SK-N-SH (cell line): Measurements from ENCODE around the gene FAM181A. TPM values are rescaled to one million over a fixed set of nuclear protein-coding genes. Genes with fewer than 3 reads are reported as not detected.

Experiments
- CTCF ChIA-PET: fragments of 300-600, 350-600 bp; formaldehyde crosslinking; extraction: SDS; loops from one replicate; lab custom pipeline; 2021; lab: Yijun Ruan, JAX
- POLR2A ChIA-PET: fragments of 350-600 bp; sonication (Branson Sonifier 250); formaldehyde crosslinking; extraction: SDS; loops from one replicate; lab custom pipeline; 2020; ENCODE audit warnings: antibody characterized with exemption, inconsistent platforms; lab: Yijun Ruan, JAX
- DNase-seq: peaks from one replicate; pipeline ENCODE4 v3.0.0; 2012
- H2AFZ ChIP-seq: fragments of 200-600 bp; sonication (generic); 2 replicates; pipeline ENCODE4 v1.8.1; 2016; ENCODE audit warnings: antibody characterized with exemption, mild to moderate bottlenecking, low read depth
- H3F3A ChIP-seq: fragments of 200-600 bp; sonication (generic); replicated peaks from 2 replicates; pipeline ENCODE3; 2016; ENCODE audit warnings: antibody characterized with exemption, mild to moderate bottlenecking; ENCODE audit not compliant: insufficient read depth
- H3K27ac ChIP-seq, 2 experiments: fragments of 200-500 bp in 1 of 2; fragments of 200-600 bp in 1 of 2; sonication (Bioruptor generic) in 1 of 2; sonication (generic), shearing (Covaris generic) in 1 of 2; 2 replicates each; pipeline versions ENCODE4 v1.5.1 to v1.6.1; 2014 to 2016; ENCODE audit warnings: low read depth in 2 of 2, inconsistent platforms in 1 of 2, low read length in 1 of 2, mild to moderate bottlenecking in 1 of 2, mixed read lengths in 1 of 2
- H3K27me3 ChIP-seq: fragments of 200-600 bp; sonication (generic), shearing (Covaris generic); 2 replicates; pipeline ENCODE4 v1.6.1; 2016; ENCODE audit warnings: mixed run types; ENCODE audit not compliant: insufficient read depth
- H3K36me3 ChIP-seq, 2 experiments: fragments of 200-500 bp in 1 of 2; fragments of 200-600 bp in 1 of 2; sonication (Bioruptor generic) in 1 of 2; sonication (generic) in 1 of 2; replicated peaks in 1 of 2; 2 replicates each; pipeline versions ENCODE3 to v1.5.1; 2014 to 2016; ENCODE audit warnings: low read length in 1 of 2, mild to moderate bottlenecking in 1 of 2; ENCODE audit not compliant: insufficient read depth in 2 of 2, control insufficient read depth in 1 of 2
- H3K4me1 ChIP-seq, 2 experiments: fragments of 200-500 bp in 1 of 2; fragments of 200-600 bp in 1 of 2; sonication (Bioruptor generic) in 1 of 2; sonication (generic), shearing (Covaris generic) in 1 of 2; 2 replicates each; pipeline versions ENCODE4 v1.5.1 to v1.6.1; 2014 to 2016; ENCODE audit warnings: low read depth in 1 of 2, low read length in 1 of 2, mixed run types in 1 of 2; ENCODE audit not compliant: insufficient read depth in 2 of 2, control insufficient read depth in 1 of 2
- H3K4me2 ChIP-seq: fragments of 200-600 bp; sonication (generic), shearing (Covaris generic); 2 replicates; pipeline ENCODE4 v1.6.1; 2017; ENCODE audit warnings: mixed run types
- H3K4me3 ChIP-seq, 2 experiments: fragments of 200-500 bp in 1 of 2; fragments of 200-600 bp in 1 of 2; sonication (Bioruptor generic) in 1 of 2; sonication (generic), shearing (Covaris generic) in 1 of 2; 2 replicates each; pipeline versions ENCODE4 v1.5.1 to v1.8.1; 2014 to 2016; ENCODE audit warnings: low read depth in 2 of 2, inconsistent platforms in 1 of 2, low read length in 1 of 2, mild to moderate bottlenecking in 1 of 2, mixed read lengths in 1 of 2, moderate library complexity in 1 of 2
- H3K79me2 ChIP-seq: fragments of 200-600 bp; sonication (generic); 2 replicates; pipeline ENCODE4 v1.8.1; 2017; ENCODE audit warnings: mild to moderate bottlenecking; ENCODE audit not compliant: insufficient read depth
- H3K9ac ChIP-seq: fragments of 200-600 bp; sonication (generic); 2 replicates; pipeline ENCODE4 v1.6.1; 2017; ENCODE audit warnings: mixed run types
- H3K9me2 ChIP-seq: fragments of 200-600 bp; sonication (generic); 2 replicates; pipeline ENCODE4 v1.6.1; 2017; ENCODE audit warnings: mixed run types
- H3K9me3 ChIP-seq: fragments of 200-600 bp; sonication (generic); 2 replicates; pipeline ENCODE4 v1.6.1; 2017; ENCODE audit warnings: mixed run types, mild to moderate bottlenecking, moderate library complexity
- H4K20me1 ChIP-seq: fragments of 200-600 bp; sonication (generic); 2 replicates; pipeline ENCODE4 v1.6.1; 2017; ENCODE audit warnings: mild to moderate bottlenecking, mixed run types; ENCODE audit not compliant: insufficient read depth
- CHD2 ChIP-seq: fragments of 150-350 bp; IDR thresholded peaks from 2 replicates; pipeline ENCODE4 v1.6.1; 2018; ENCODE audit warnings: low read length; ENCODE audit not compliant: partially characterized antibody
- EZH2phosphoT487 ChIP-seq: fragments of 200-600 bp; sonication (generic); IDR thresholded peaks from 2 replicates; pipeline ENCODE4 v1.6.1; 2017; ENCODE audit warnings: low read depth, mixed run types, mild to moderate bottlenecking, antibody characterized with exemption, moderate library complexity, borderline replicate concordance
- FOXJ3 ChIP-seq: sonication (generic); formaldehyde crosslinking; IDR thresholded peaks from 2 replicates; pipeline ENCODE4 v1.5.1; 2020; ENCODE audit warnings: mild to moderate bottlenecking, missing genetic modification reagents
- GATA2 ChIP-seq: sonication (generic); formaldehyde crosslinking; IDR thresholded peaks from 2 replicates; pipeline ENCODE4 v1.5.0; 2020; ENCODE audit warnings: mild to moderate bottlenecking, missing genetic modification reagents
- IRF3 ChIP-seq: fragments of 150-350 bp; IDR thresholded peaks from 2 replicates; pipeline ENCODE4 v1.6.1; 2016; ENCODE audit warnings: mild to moderate bottlenecking, low read depth, low read length
- JUND ChIP-seq: IDR thresholded peaks from 2 replicates; pipeline ENCODE4 v1.4.0; 2012
- MXI1 ChIP-seq: IDR thresholded peaks from 2 replicates; pipeline ENCODE4 v1.6.1; 2012; ENCODE audit warnings: mild to moderate bottlenecking, low read depth, low read length, improper control_type of control experiment
- NRF1 ChIP-seq: IDR thresholded peaks from 2 replicates; pipeline ENCODE4 v1.6.1; 2012; ENCODE audit warnings: low read depth, mild to moderate bottlenecking, low read length
- RAD21 ChIP-seq: IDR thresholded peaks from 2 replicates; pipeline ENCODE4 v1.6.1; 2012; ENCODE audit warnings: mild to moderate bottlenecking, low read length
- RFX5 ChIP-seq: IDR thresholded peaks from 2 replicates; pipeline ENCODE4 v1.6.1; 2012; ENCODE audit warnings: mild to moderate bottlenecking, improper control_type of control experiment, low read length
- SIN3A ChIP-seq: IDR thresholded peaks from 2 replicates; pipeline ENCODE4 v1.6.1; 2012; ENCODE audit warnings: low read depth, mild to moderate bottlenecking, low read length, moderate library complexity, borderline replicate concordance
- SMC3 ChIP-seq: IDR thresholded peaks from 2 replicates; pipeline ENCODE4 v1.6.1; 2012; ENCODE audit warnings: low read depth, low read length, improper control_type of control experiment
- TCF12 ChIP-seq: IDR thresholded peaks from 2 replicates; pipeline ENCODE4 v1.4.0; 2012
- USF2 ChIP-seq: fragments of 150-350 bp; IDR thresholded peaks from 2 replicates; pipeline ENCODE4 v1.6.1; 2017; ENCODE audit warnings: antibody characterized with exemption, low read length, low read depth, borderline replicate concordance
- YY1 ChIP-seq: IDR thresholded peaks from 2 replicates; pipeline ENCODE4 v1.4.0; 2012; ENCODE audit warnings: low read depth, mild to moderate bottlenecking
- WGBS: methylation state at CpG from one replicate; pipeline ENCODE4 v1.1.6; 2017; ENCODE audit warnings: low lambda C conversion rate; 5-methylcytosine and 5-hydroxymethylcytosine counted together
- polyA plus RNA-seq, 3 experiments: library from polyadenylated mRNA; depleted of rRNA; stranded (reverse); fragments of >200 nt; gene quantifications; 2 replicates each; pipeline ENCODE4 v1.2.3, GENCODE V29; 2012
- TF ChIP-seq, protein P1 (sequence below): IDR thresholded peaks from 2 replicates; pipeline ENCODE4 v1.4.0; 2012; ENCODE audit warnings: low read depth, borderline replicate concordance
- TF ChIP-seq, protein P2 (sequence below): IDR thresholded peaks from 2 replicates; pipeline ENCODE4 v1.6.1; 2012; ENCODE audit warnings: mild to moderate bottlenecking, low read depth, low read length, moderate library complexity

The FAM181A gene
- polyA plus RNA-seq, 1 of the 3 experiments (the other 2 are of a cell fraction): not detected

GRCh38 chr14:93953263-93953662 is 26.1 kb downstream of the FAM181A start:
- Histone ChIP-seq H3K4me1 (no peaks in the 10 kb centered on the region; a peak in 1 of 4 replicates), H3K79me2 (no peaks in the 10 kb centered on the region), H3K9me3 (no peaks in the 10 kb centered on the region), H3F3A (no peaks in the 10 kb centered on the region), H3K27me3 (no peaks in the 10 kb centered on the region), H3K4me3 (no peak overlapping the region), H3K9ac (no peak overlapping the region), H3K9me2 (no peaks in the 10 kb centered on the region), H2AFZ (no peak overlapping the region), H3K27ac (no peak overlapping the region), H4K20me1 (no peaks in the 10 kb centered on the region), H3K36me3 (no peaks in the 10 kb centered on the region), H3K4me2 (no peak overlapping the region)
- DNase-seq: peak; percentile 42
- WGBS: 86% methylated on average over 14 of the region's 14 CpGs
- no peak for TF ChIP-seq JUND
- TF ChIP-seq, protein P1, sequence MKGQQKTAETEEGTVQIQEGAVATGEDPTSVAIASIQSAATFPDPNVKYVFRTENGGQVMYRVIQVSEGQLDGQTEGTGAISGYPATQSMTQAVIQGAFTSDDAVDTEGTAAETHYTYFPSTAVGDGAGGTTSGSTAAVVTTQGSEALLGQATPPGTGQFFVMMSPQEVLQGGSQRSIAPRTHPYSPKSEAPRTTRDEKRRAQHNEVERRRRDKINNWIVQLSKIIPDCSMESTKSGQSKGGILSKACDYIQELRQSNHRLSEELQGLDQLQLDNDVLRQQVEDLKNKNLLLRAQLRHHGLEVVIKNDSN: no peak
- TF ChIP-seq GATA2 (CRISPR knock-in tag): no peak
- TF ChIP-seq MXI1: no peak
- TF ChIP-seq FOXJ3: no peak
- TF ChIP-seq CHD2: no peak
- no peak for TF ChIP-seq SMC3
- no peak for TF ChIP-seq RFX5
- TF ChIP-seq RAD21: no peak
- TF ChIP-seq NRF1: no peak
- TF ChIP-seq YY1: no peak
- no peak for TF ChIP-seq IRF3
- TF ChIP-seq SIN3A: no peak
- no peak for TF ChIP-seq TCF12
- no peak for TF ChIP-seq EZH2phosphoT487
- TF ChIP-seq, protein P2, sequence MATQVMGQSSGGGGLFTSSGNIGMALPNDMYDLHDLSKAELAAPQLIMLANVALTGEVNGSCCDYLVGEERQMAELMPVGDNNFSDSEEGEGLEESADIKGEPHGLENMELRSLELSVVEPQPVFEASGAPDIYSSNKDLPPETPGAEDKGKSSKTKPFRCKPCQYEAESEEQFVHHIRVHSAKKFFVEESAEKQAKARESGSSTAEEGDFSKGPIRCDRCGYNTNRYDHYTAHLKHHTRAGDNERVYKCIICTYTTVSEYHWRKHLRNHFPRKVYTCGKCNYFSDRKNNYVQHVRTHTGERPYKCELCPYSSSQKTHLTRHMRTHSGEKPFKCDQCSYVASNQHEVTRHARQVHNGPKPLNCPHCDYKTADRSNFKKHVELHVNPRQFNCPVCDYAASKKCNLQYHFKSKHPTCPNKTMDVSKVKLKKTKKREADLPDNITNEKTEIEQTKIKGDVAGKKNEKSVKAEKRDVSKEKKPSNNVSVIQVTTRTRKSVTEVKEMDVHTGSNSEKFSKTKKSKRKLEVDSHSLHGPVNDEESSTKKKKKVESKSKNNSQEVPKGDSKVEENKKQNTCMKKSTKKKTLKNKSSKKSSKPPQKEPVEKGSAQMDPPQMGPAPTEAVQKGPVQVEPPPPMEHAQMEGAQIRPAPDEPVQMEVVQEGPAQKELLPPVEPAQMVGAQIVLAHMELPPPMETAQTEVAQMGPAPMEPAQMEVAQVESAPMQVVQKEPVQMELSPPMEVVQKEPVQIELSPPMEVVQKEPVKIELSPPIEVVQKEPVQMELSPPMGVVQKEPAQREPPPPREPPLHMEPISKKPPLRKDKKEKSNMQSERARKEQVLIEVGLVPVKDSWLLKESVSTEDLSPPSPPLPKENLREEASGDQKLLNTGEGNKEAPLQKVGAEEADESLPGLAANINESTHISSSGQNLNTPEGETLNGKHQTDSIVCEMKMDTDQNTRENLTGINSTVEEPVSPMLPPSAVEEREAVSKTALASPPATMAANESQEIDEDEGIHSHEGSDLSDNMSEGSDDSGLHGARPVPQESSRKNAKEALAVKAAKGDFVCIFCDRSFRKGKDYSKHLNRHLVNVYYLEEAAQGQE: no peak
- no peak for TF ChIP-seq USF2
- ChIA-PET CTCF (interaction anchor here (0.9 to 6.1 kb wide), 4 partner anchors 9 to 83 kb away, joined by 3 to 75 read pairs (median 3); no protein-coding TSS in a partner anchor), POLR2A (no interaction called here)
